Calu3 (cell line): Measurements from ENCODE around the gene NUP88. TPM values are rescaled to one million over a fixed set of nuclear protein-coding genes. Genes with fewer than 3 reads are reported as not detected.

Experiments used
- BruUV-seq: library from RNA; stranded (reverse); fragments of 400-500 nt; replicated peaks from 2 replicates; lab custom pipeline; 2021; lab: Mats Ljungman, UMichigan
- CTCF ChIA-PET: fragments of 300-600 bp; sonication (Branson Sonifier 250); formaldehyde crosslinking; loops from one replicate; lab custom pipeline; 2022; ENCODE audit warnings: antibody characterized with exemption; lab: Charles Lee
- DNase-seq: peaks from one replicate; pipeline ENCODE4 v3.0.0; 2022
- H3K27ac Mint-ChIP-seq: one replicate; pipeline ENCODE4 v1.8.0; 2022; ENCODE audit warnings: mixed read lengths; ENCODE audit not compliant: unreplicated experiment
- H3K27me3 Mint-ChIP-seq: one replicate; pipeline ENCODE4 v1.8.0; 2022; ENCODE audit warnings: mixed read lengths; ENCODE audit not compliant: unreplicated experiment
- H3K36me3 Mint-ChIP-seq: one replicate; pipeline ENCODE4 v1.8.0; 2022; ENCODE audit warnings: mild to moderate bottlenecking, moderate library complexity, mixed read lengths; ENCODE audit not compliant: insufficient read depth, unreplicated experiment
- H3K4me1 Mint-ChIP-seq: one replicate; pipeline ENCODE4 v1.8.0; 2022; ENCODE audit warnings: mild to moderate bottlenecking, low read depth, mixed read lengths; ENCODE audit not compliant: unreplicated experiment
- H3K4me3 Mint-ChIP-seq: one replicate; pipeline ENCODE4 v1.8.0; 2022; ENCODE audit warnings: mild to moderate bottlenecking, low read depth, moderate library complexity, mixed read lengths; ENCODE audit not compliant: unreplicated experiment
- H3K9me3 Mint-ChIP-seq: one replicate; pipeline ENCODE4 v1.8.0; 2022; ENCODE audit warnings: low read depth, mixed read lengths; ENCODE audit not compliant: unreplicated experiment
- intact Hi-C: fragments of 100-400 bp; cut with micrococcal nuclease; formaldehyde crosslinking; loops from one replicate; pipeline ENCODE4 v1.10.0; 2022; ENCODE audit not compliant: unreplicated experiment
- total RNA-seq: library from RNA; stranded (reverse); gene quantifications from 2 replicates; pipeline ENCODE4 v1.2.3, GENCODE V29; 2022
- TF ChIP-seq, protein P1 (sequence below): fragments of 200-600 bp; IDR thresholded peaks from one replicate; pipeline ENCODE4 v1.8.0; 2022; ENCODE audit warnings: antibody characterized with exemption; ENCODE audit not compliant: unreplicated experiment

Gene NUP88
- total RNA-seq, 1 experiment from 2014 or later: 67.2 TPM

DNA sequence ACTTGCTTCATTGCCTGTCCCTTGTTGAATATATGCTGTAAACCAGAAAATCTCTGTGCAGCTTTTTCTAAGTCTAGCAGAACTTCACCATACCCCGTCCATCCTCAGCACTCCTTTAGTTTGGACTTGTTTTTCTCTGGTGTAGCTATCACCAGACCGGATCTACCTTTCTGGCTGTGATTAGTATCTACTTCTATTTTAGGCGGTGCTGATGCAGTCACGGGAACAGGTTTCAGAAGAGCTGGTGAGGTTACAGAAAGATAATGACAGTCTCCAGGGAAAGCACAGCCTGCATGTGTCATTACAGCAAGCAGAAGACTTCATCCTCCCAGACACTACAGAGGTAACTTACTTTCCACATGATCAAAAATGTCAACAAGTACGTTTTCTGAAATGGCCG lies 46.4 kb downstream of the NUP88 start:
- H3K9me3 Mint-ChIP-seq: no peaks in the 10 kb centered on the region
- DNase-seq: no peak
- H3K36me3 Mint-ChIP-seq: peaks cover 22% of the 10 kb centered on the region
- no peaks in the 10 kb centered on the region for H3K27me3 Mint-ChIP-seq
- no peaks in the 10 kb centered on the region for H3K4me1 Mint-ChIP-seq
- no peak overlapping the region for H3K27ac Mint-ChIP-seq
- BruUV-seq: no TSS peak
- TF ChIP-seq, protein P1, sequence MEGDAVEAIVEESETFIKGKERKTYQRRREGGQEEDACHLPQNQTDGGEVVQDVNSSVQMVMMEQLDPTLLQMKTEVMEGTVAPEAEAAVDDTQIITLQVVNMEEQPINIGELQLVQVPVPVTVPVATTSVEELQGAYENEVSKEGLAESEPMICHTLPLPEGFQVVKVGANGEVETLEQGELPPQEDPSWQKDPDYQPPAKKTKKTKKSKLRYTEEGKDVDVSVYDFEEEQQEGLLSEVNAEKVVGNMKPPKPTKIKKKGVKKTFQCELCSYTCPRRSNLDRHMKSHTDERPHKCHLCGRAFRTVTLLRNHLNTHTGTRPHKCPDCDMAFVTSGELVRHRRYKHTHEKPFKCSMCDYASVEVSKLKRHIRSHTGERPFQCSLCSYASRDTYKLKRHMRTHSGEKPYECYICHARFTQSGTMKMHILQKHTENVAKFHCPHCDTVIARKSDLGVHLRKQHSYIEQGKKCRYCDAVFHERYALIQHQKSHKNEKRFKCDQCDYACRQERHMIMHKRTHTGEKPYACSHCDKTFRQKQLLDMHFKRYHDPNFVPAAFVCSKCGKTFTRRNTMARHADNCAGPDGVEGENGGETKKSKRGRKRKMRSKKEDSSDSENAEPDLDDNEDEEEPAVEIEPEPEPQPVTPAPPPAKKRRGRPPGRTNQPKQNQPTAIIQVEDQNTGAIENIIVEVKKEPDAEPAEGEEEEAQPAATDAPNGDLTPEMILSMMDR: no peak
- CTCF ChIA-PET: no interaction called here
- H3K4me3 Mint-ChIP-seq: no peak overlapping the region
- intact Hi-C loops: no loop called here

DNA sequence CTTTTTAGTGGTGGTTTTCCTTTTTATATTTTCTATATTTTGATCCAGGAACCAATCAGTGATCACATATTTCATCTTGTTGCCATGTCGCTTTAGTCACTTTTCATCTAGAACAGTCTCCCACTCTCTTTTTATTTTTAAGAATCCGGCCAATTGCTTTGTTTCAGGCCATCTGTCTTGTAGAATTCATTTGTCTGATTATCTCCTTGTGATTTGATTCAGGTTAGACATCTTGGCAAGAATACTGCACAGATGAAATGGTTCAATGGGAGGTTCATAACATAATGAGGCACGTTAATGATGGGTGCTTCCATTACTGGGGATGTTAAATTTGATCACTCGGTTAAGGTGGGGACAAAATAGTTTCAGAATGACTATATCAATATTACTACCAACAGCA lies 49.1 kb downstream of the NUP88 start:
- BruUV-seq: no TSS peak
- no peak overlapping the region for H3K4me3 Mint-ChIP-seq
- no peaks in the 10 kb centered on the region for H3K27me3 Mint-ChIP-seq
- TF ChIP-seq, protein P1: no peak
- H3K36me3 Mint-ChIP-seq: peaks cover 37% of the 10 kb centered on the region
- CTCF ChIA-PET: no interaction called here
- H3K9me3 Mint-ChIP-seq: no peaks in the 10 kb centered on the region
- H3K27ac Mint-ChIP-seq: no peak overlapping the region
- intact Hi-C loops: no loop called here
- DNase-seq: no peak
- H3K4me1 Mint-ChIP-seq: no peaks in the 10 kb centered on the region

DNA sequence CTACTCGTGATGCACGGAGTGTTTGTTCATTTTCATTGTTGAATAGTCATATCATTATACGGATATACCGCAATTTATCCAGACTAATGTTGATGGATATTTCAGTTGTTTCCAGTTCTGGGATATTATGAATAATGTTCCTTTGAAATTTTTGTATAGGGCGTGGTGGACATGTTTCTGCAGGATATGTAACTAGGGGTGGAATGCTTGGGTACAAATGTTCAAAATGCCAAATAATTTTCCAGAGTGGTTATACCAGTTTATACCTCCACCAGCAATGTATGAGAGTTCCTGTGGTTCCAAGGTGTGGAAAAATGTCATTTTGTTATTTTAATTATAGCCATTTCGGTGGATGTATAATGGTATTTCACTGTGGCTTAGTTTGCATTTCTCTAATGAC lies 53.6 kb downstream of the NUP88 start:
- no peak overlapping the region for H3K27ac Mint-ChIP-seq
- no peaks in the 10 kb centered on the region for H3K4me1 Mint-ChIP-seq
- CTCF ChIA-PET: no interaction called here
- TF ChIP-seq, protein P1: no peak
- no peaks in the 10 kb centered on the region for H3K9me3 Mint-ChIP-seq
- intact Hi-C loops: no loop called here
- no peak overlapping the region for H3K4me3 Mint-ChIP-seq
- DNase-seq: no peak
- no TSS peak for BruUV-seq
- H3K27me3 Mint-ChIP-seq: no peaks in the 10 kb centered on the region
- peaks cover 34% of the 10 kb centered on the region for H3K36me3 Mint-ChIP-seq

DNA sequence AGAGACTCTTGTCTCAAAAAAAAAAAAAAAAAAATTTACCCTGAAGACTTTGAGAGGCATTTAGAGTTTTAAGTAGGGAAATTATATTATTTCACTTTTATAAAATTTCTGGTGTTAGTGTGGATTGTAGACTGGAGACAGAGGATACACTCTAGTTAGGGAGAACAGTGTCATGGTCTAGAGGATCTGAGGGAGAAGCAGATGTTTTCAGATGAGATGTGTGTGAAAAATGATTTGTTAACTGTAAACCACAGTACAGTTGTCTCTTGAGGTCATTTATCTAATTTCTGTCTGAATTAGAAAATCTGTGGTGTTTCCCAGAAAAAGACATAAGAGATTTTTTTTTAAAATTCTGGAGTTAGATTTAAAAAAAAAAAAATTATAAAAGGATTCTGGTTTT lies 54.8 kb downstream of the NUP88 start:
- CTCF ChIA-PET: no interaction called here
- TF ChIP-seq, protein P1: no peak
- Mint-ChIP-seq H3K27me3 (no peaks in the 10 kb centered on the region), H3K4me1 (no peaks in the 10 kb centered on the region), H3K27ac (no peak overlapping the region), H3K4me3 (no peak overlapping the region), H3K36me3 (peaks cover 32% of the 10 kb centered on the region), H3K9me3 (no peaks in the 10 kb centered on the region)
- intact Hi-C loops: no loop called here
- BruUV-seq: no TSS peak
- no peak for DNase-seq

DNA sequence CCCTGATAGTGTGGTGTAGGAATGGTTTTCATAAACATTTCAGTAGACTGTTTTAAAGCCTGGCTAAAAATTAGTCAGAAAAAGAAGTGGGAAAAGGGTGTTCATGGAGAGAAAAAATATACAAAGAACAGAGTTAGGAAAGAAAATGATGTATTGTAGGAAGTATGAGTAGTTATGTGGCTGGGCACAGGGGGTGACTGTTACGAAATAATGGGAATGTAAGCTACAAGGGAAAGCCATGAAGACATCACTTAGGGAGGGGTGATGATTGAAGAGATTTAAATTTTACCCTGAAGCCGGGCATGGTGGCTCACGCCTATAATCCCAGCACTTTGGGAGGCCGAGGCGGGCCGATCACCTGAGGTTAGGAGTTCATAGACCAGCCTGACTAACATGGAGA lies 55.3 kb downstream of the NUP88 start:
- BruUV-seq: no TSS peak
- no peaks in the 10 kb centered on the region for H3K9me3 Mint-ChIP-seq
- H3K36me3 Mint-ChIP-seq: peaks cover 27% of the 10 kb centered on the region
- no peaks in the 10 kb centered on the region for H3K4me1 Mint-ChIP-seq
- no peak for DNase-seq
- CTCF ChIA-PET: no interaction called here
- no peaks in the 10 kb centered on the region for H3K27me3 Mint-ChIP-seq
- no peak overlapping the region for H3K4me3 Mint-ChIP-seq
- intact Hi-C loops: no loop called here
- H3K27ac Mint-ChIP-seq: no peak overlapping the region
- TF ChIP-seq, protein P1: no peak
